Endothelial cell of umbilical vein (primary cell): ENCODE results near the gene CHSY3. TPM values are rescaled to one million over a fixed set of nuclear protein-coding genes. Genes with fewer than 3 reads are reported as not detected.

Experiments used
- BruUV-seq: library from RNA; stranded (reverse); fragments of 400-500 nt; replicated peaks from 2 replicates; lab custom pipeline; 2021; lab: Mats Ljungman, UMichigan
- CTCF ChIA-PET: fragments of 300-600, 350-600 bp; sonication (Branson Sonifier 250); formaldehyde crosslinking; loops from one replicate; lab custom pipeline; 2021; ENCODE audit warnings: antibody characterized with exemption, inconsistent platforms; lab: Charles Lee
- POLR2A ChIA-PET: fragments of 300-600, 350-600 bp; sonication (Branson Sonifier 250); formaldehyde crosslinking; loops from one replicate; lab custom pipeline; 2021; ENCODE audit warnings: antibody characterized with exemption, inconsistent platforms; lab: Charles Lee
- DNase-seq: peaks from one replicate; pipeline ENCODE4 v3.0.0-alpha.2; 2011; ENCODE audit warnings: low read depth, low spot score
- FAIRE-seq: peaks from 2 replicates; lab custom pipeline; 2011; peaks lifted over from hg19 to GRCh38; lab: Jason Lieb, UNC
- H2AFZ ChIP-seq: 2 replicates; pipeline ENCODE4 v1.6.0; 2012; ENCODE audit warnings: low read depth, low read length, control low read depth, inconsistent platforms
- H3K27ac ChIP-seq: 2 replicates; pipeline ENCODE4 v1.5.1; 2011; ENCODE audit warnings: low read depth, mild to moderate bottlenecking, control low read depth, low read length, moderate library complexity; ENCODE audit not compliant: insufficient read depth
- H3K27me3 ChIP-seq, 2 experiments: 2 replicates each; pipeline versions ENCODE4 v1.6.0 to v1.6.1; 2011; ENCODE audit warnings: low read length in 2 of 2, mixed read lengths in 1 of 2; ENCODE audit not compliant: control insufficient read depth in 2 of 2, insufficient read depth in 2 of 2
- H3K36me3 ChIP-seq, 2 experiments: 2 replicates in 1 of 2; 3 replicates in 1 of 2; pipeline ENCODE4 v1.5.1; 2011; ENCODE audit warnings: low read length in 2 of 2, mild to moderate bottlenecking in 1 of 2, moderate library complexity in 1 of 2; ENCODE audit not compliant: control insufficient read depth in 2 of 2, insufficient read depth in 2 of 2; ENCODE audit errors: extremely low read depth in 1 of 2
- H3K4me1 ChIP-seq: 3 replicates; pipeline ENCODE4 v1.5.1; 2011; ENCODE audit warnings: mild to moderate bottlenecking, low read length; ENCODE audit not compliant: control insufficient read depth, insufficient read depth; ENCODE audit errors: extremely low read depth
- H3K4me2 ChIP-seq: 2 replicates; pipeline ENCODE4 v1.6.1; 2011; ENCODE audit warnings: low read length, control low read depth, mixed read lengths; ENCODE audit not compliant: insufficient read depth
- H3K4me3 ChIP-seq, 3 experiments: fragments of 200-600 bp in 1 of 3; sonication (generic), shearing (Covaris generic) in 1 of 3; replicated peaks in 1 of 3; 2 replicates each; pipeline ENCODE4 v1.5.1; 2011 to 2016; ENCODE audit warnings: control low read depth in 3 of 3, low read length in 3 of 3, mild to moderate bottlenecking in 2 of 3, inconsistent platforms in 1 of 3, low read depth in 1 of 3, moderate library complexity in 1 of 3; ENCODE audit not compliant: insufficient read depth in 1 of 3
- H3K79me2 ChIP-seq: 2 replicates; pipeline ENCODE4 v1.6.0; 2012; ENCODE audit warnings: low read length, inconsistent platforms; ENCODE audit not compliant: control insufficient read depth, insufficient read depth
- H3K9ac ChIP-seq: replicated peaks from 2 replicates; pipeline ENCODE3; 2011; ENCODE audit warnings: low read length, control low read depth; ENCODE audit not compliant: insufficient read depth; ENCODE audit errors: extremely low read depth
- H3K9me1 ChIP-seq: replicated peaks from 3 replicates; pipeline ENCODE4 v1.6.0; 2011; ENCODE audit warnings: mild to moderate bottlenecking, low read length; ENCODE audit not compliant: control insufficient read depth, insufficient read depth; ENCODE audit errors: extremely low read depth
- H3K9me3 ChIP-seq: replicated peaks from 2 replicates; pipeline ENCODE4 v1.5.1; 2012; ENCODE audit warnings: low read length, inconsistent platforms; ENCODE audit not compliant: control insufficient read depth, insufficient read depth
- H4K20me1 ChIP-seq: replicated peaks from 2 replicates; pipeline ENCODE3; 2011; ENCODE audit warnings: mild to moderate bottlenecking, low read length; ENCODE audit not compliant: control insufficient read depth, insufficient read depth; ENCODE audit errors: extremely low read depth
- EZH2 ChIP-seq: IDR thresholded peaks from 2 replicates; pipeline ENCODE4 v1.6.1; 2012; ENCODE audit warnings: borderline replicate concordance, low read depth, mild to moderate bottlenecking, moderate library complexity, low read length, inconsistent platforms; ENCODE audit not compliant: severe bottlenecking
- FOS ChIP-seq: IDR thresholded peaks from 2 replicates; pipeline ENCODE4 v1.6.1; 2011; ENCODE audit warnings: mild to moderate bottlenecking, low read length, moderate library complexity, borderline replicate concordance; ENCODE audit not compliant: insufficient read depth
- GATA2 ChIP-seq: IDR thresholded peaks from 2 replicates; pipeline ENCODE4 v1.7.0; 2011; ENCODE audit warnings: low read depth, mild to moderate bottlenecking, moderate library complexity, mixed read lengths, low read length; ENCODE audit not compliant: insufficient read length, insufficient read depth
- MYC ChIP-seq: IDR thresholded peaks from one replicate; pipeline ENCODE4 v1.6.1; 2011; ENCODE audit warnings: mild to moderate bottlenecking, low read depth, low read length
- POLR2A ChIP-seq: IDR thresholded peaks from 2 replicates; pipeline ENCODE4 v1.6.1; 2012; ENCODE audit warnings: low read depth, mild to moderate bottlenecking, control low read depth, low read length
- POLR2AphosphoS5 ChIP-seq: IDR thresholded peaks from 2 replicates; pipeline ENCODE4 v1.6.1; 2012; ENCODE audit warnings: low read depth, mild to moderate bottlenecking, control low read depth, low read length, moderate library complexity; ENCODE audit not compliant: insufficient read depth
- dilution Hi-C: fragments of 300-500 bp; cut with MboI; formaldehyde crosslinking; loops from one replicate; pipeline ENCODE4 v1.15.0; 2019; ENCODE audit warnings: low sequenced_read_pairs; ENCODE audit not compliant: extremely low pct_ligation_motif_present
- intact Hi-C: fragments of 100-400 bp; cut with micrococcal nuclease; formaldehyde crosslinking; loops from one replicate; pipeline ENCODE4 v1.10.0; 2022
- polyA plus RNA-seq, 4 experiments: library from polyadenylated mRNA; depleted of rRNA in 3 of 4; stranded (reverse) in 3 of 4; unstranded in 1 of 4; fragments of >200 nt; gene quantifications; 2 replicates each; pipeline versions ENCODE4 v1.2.1 to v1.2.3, GENCODE V29; 2011 to 2012; ENCODE audit warnings: missing spikeins in 1 of 4
- total RNA-seq: library from RNA; stranded (reverse); gene quantifications from 2 replicates; pipeline ENCODE4 v1.2.3, GENCODE V29; 2021
- TF ChIP-seq, protein P1 (sequence below): IDR thresholded peaks from 2 replicates; pipeline ENCODE4 v1.6.1; 2011; ENCODE audit not compliant: insufficient read depth, insufficient read length
- TF ChIP-seq, protein P2 (sequence below), 2 donors: IDR thresholded peaks; 1 replicate in 1 of 2; 2 replicates in 1 of 2; pipeline ENCODE4 v1.5.1; 2011; ENCODE audit warnings: low read length in 2 of 2, mild to moderate bottlenecking in 2 of 2, moderate library complexity in 2 of 2, control low read depth in 1 of 2, inconsistent platforms in 1 of 2, low read depth in 1 of 2; ENCODE audit not compliant: insufficient read depth in 1 of 2; ENCODE audit errors: extremely low read depth in 1 of 2

CHSY3 gene
- total and polyA plus RNA-seq, 2 donors (not counting 3 experiments of a cell fraction or from before 2014, with no cell fraction given) = 2.2 to 8.4 TPM

- Histone ChIP-seq H3K9me1 (no peaks in the 10 kb centered on the region), H3K27ac (no peak overlapping the region), H4K20me1 (no peaks in the 10 kb centered on the region), H3K4me2 (no peak overlapping the region), H3K36me3 (no peaks in the 10 kb centered on the region), H3K9me3 (no peaks in the 10 kb centered on the region), H2AFZ (no peak overlapping the region), H3K79me2 (no peaks in the 10 kb centered on the region), H3K4me1 (no peaks in the 10 kb centered on the region), H3K4me3 (no peak overlapping the region), H3K27me3 (no peaks in the 10 kb centered on the region), H3K9ac (no peak overlapping the region)
- no TSS peak for BruUV-seq
- intact Hi-C loops (no loop called here), dilution Hi-C loops (no loop called here)
- CTCF ChIA-PET = interaction anchor here (0.7 to 1.9 kb wide), 3 partner anchors 13 to 45 kb away, joined by 3 to 4 read pairs (median 3); no protein-coding TSS in a partner anchor
- POLR2A ChIA-PET = no interaction called here
- FAIRE-seq = no peak
- DNase-seq = no peak
- TF ChIP-seq POLR2AphosphoS5 (no peak), EZH2 (no peak), FOS (no peak), MYC (no peak), POLR2A (no peak), GATA2 (no peak)
- TF ChIP-seq, protein P1, sequence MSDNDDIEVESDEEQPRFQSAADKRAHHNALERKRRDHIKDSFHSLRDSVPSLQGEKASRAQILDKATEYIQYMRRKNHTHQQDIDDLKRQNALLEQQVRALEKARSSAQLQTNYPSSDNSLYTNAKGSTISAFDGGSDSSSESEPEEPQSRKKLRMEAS = no peak
- TF ChIP-seq, protein P2, sequence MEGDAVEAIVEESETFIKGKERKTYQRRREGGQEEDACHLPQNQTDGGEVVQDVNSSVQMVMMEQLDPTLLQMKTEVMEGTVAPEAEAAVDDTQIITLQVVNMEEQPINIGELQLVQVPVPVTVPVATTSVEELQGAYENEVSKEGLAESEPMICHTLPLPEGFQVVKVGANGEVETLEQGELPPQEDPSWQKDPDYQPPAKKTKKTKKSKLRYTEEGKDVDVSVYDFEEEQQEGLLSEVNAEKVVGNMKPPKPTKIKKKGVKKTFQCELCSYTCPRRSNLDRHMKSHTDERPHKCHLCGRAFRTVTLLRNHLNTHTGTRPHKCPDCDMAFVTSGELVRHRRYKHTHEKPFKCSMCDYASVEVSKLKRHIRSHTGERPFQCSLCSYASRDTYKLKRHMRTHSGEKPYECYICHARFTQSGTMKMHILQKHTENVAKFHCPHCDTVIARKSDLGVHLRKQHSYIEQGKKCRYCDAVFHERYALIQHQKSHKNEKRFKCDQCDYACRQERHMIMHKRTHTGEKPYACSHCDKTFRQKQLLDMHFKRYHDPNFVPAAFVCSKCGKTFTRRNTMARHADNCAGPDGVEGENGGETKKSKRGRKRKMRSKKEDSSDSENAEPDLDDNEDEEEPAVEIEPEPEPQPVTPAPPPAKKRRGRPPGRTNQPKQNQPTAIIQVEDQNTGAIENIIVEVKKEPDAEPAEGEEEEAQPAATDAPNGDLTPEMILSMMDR (IDR thresholded peaks at IDR 0.05; ENCODE audit: extremely low read depth in 1 of 2, insufficient read depth in 1 of 2, low read depth in 1 of 2, low read length in 2 of 2) = no peak
Measured at GRCh38 chr5:129978270-129978669, 74.0 kb downstream of the CHSY3 start.
